Astrocyte (in vitro differentiated cells and primary cell): ENCODE data around the gene ADAMTS20.

Source experiments
- EZH2 ChIP-seq: IDR thresholded peaks from 2 replicates; pipeline ENCODE4 v1.6.1; 2012; ENCODE audit warnings: mild to moderate bottlenecking, low read length, inconsistent platforms; ENCODE audit not compliant: insufficient read depth
- TF ChIP-seq, protein P1 (sequence below): IDR thresholded peaks from 2 replicates; pipeline ENCODE4 v1.5.1; 2011; ENCODE audit warnings: low read depth, mild to moderate bottlenecking, inconsistent platforms, low read length, moderate library complexity; ENCODE audit not compliant: insufficient read depth

- TF ChIP-seq, protein P1, sequence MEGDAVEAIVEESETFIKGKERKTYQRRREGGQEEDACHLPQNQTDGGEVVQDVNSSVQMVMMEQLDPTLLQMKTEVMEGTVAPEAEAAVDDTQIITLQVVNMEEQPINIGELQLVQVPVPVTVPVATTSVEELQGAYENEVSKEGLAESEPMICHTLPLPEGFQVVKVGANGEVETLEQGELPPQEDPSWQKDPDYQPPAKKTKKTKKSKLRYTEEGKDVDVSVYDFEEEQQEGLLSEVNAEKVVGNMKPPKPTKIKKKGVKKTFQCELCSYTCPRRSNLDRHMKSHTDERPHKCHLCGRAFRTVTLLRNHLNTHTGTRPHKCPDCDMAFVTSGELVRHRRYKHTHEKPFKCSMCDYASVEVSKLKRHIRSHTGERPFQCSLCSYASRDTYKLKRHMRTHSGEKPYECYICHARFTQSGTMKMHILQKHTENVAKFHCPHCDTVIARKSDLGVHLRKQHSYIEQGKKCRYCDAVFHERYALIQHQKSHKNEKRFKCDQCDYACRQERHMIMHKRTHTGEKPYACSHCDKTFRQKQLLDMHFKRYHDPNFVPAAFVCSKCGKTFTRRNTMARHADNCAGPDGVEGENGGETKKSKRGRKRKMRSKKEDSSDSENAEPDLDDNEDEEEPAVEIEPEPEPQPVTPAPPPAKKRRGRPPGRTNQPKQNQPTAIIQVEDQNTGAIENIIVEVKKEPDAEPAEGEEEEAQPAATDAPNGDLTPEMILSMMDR, result no peak
- no peak for TF ChIP-seq EZH2
These were observed 220.1 kb downstream of the ADAMTS20 start for GRCh38 chr12:43331935-43332334.
